NT2/D1 (cell line): ENCODE results near the gene ENO1.

Source experiments
- SUZ12 ChIP-seq: IDR thresholded peaks from 2 replicates; pipeline ENCODE4 v1.6.1; 2011; ENCODE audit not compliant: insufficient read length, insufficient read depth; ENCODE audit errors: extremely low read depth
- YY1 ChIP-seq: IDR thresholded peaks from 2 replicates; pipeline ENCODE4 v1.6.1; 2011; ENCODE audit not compliant: insufficient read length, insufficient read depth
- ZNF274 ChIP-seq: IDR thresholded peaks from 2 replicates; pipeline ENCODE4 v1.6.1; 2011; ENCODE audit warnings: mild to moderate bottlenecking, low read depth, low read length

- TF ChIP-seq SUZ12 (no peak), ZNF274 (no peak), YY1 (no peak)
These were observed 27.4 kb downstream of the ENO1 start for GRCh38 chr1:8851060-8851459.
